ENCODE data around the gene MRGPRX3.

MRGPRX3 gene

DNA sequence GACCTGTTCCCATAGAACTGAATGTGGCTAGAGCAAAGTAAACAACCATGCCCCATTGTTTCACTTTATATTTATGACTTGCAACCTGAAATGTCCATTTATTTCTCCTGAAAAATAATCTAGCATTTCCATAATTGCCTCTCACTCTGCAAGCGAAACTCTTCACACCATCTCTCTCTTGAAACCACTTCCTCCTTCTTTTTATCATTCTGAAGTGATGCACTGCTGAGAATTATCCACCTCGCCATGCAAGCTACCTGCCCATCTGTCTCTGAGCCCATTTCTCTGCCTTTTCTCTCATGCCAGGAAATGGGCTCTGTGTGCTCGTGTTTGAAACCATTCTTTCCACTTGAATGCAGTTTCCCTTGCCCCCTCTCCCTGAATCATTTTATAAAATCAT, 13.5 kb downstream of the MRGPRX3 start:
- no peak overlapping the region for H3K4me2 ChIP-seq (ENCODE audit: low read length)
- no peaks in the 10 kb centered on the region for H3K27me3 ChIP-seq (ENCODE audit: control insufficient read depth, insufficient read depth, low read length)
- no peaks in the 10 kb centered on the region for H3K9me3 ChIP-seq (ENCODE audit: control insufficient read depth, low read length)
- no peak overlapping the region for H3K9ac ChIP-seq
- no peak overlapping the region for H3K4me3 ChIP-seq (ENCODE audit: low read depth, low read length)
- H3K4me1 ChIP-seq, result no peaks in the 10 kb centered on the region
- no peaks in the 10 kb centered on the region for H3K79me2 ChIP-seq
- no peak for TF ChIP-seq CTCF (IDR thresholded peaks at IDR 0.05)
- H2AFZ ChIP-seq, result no peak overlapping the region
- H3K36me3 ChIP-seq (ENCODE audit: control insufficient read depth, insufficient read depth, low read length), result no peaks in the 10 kb centered on the region
- no peak overlapping the region for H3K27ac ChIP-seq

GRCh38 chr11:18151581-18151980, 19.2 kb downstream of the MRGPRX3 start:
- H3K9me3 ChIP-seq (ENCODE audit: control insufficient read depth, low read length), result no peaks in the 10 kb centered on the region
- no peaks in the 10 kb centered on the region for H3K4me1 ChIP-seq
- no peak overlapping the region for H3K4me2 ChIP-seq (ENCODE audit: low read length)
- H3K27ac ChIP-seq, result no peak overlapping the region
- H3K27me3 ChIP-seq (ENCODE audit: control insufficient read depth, insufficient read depth, low read length), result no peaks in the 10 kb centered on the region
- no peak for TF ChIP-seq CTCF (IDR thresholded peaks at IDR 0.05)
- no peak overlapping the region for H3K9ac ChIP-seq
- no peak overlapping the region for H3K4me3 ChIP-seq (ENCODE audit: low read depth, low read length)
- no peaks in the 10 kb centered on the region for H3K79me2 ChIP-seq
- no peaks in the 10 kb centered on the region for H3K36me3 ChIP-seq (ENCODE audit: control insufficient read depth, insufficient read depth, low read length)
- no peak overlapping the region for H2AFZ ChIP-seq

GRCh38 chr11:18168372-18168771, 36.0 kb downstream of the MRGPRX3 start:
- Histone ChIP-seq H3K27me3 (ENCODE audit: control insufficient read depth, insufficient read depth, low read length) (no peaks in the 10 kb centered on the region), H3K4me1 (no peaks in the 10 kb centered on the region), H3K4me3 (ENCODE audit: low read depth, low read length) (no peak overlapping the region), H3K36me3 (ENCODE audit: control insufficient read depth, insufficient read depth, low read length) (no peaks in the 10 kb centered on the region), H3K4me2 (ENCODE audit: low read length) (no peak overlapping the region), H2AFZ (no peak overlapping the region), H3K79me2 (no peaks in the 10 kb centered on the region), H3K27ac (no peak overlapping the region), H3K9me3 (ENCODE audit: control insufficient read depth, low read length) (no peaks in the 10 kb centered on the region), H3K9ac (no peak overlapping the region)
- no peak for TF ChIP-seq CTCF (IDR thresholded peaks at IDR 0.05)

- TF ChIP-seq CTCF (IDR thresholded peaks at IDR 0.05), result no peak
- Histone ChIP-seq H2AFZ (no peak overlapping the region), H3K9me3 (ENCODE audit: control insufficient read depth, low read length) (no peaks in the 10 kb centered on the region), H3K4me1 (no peaks in the 10 kb centered on the region), H3K4me3 (ENCODE audit: low read depth, low read length) (no peak overlapping the region), H3K79me2 (no peaks in the 10 kb centered on the region), H3K9ac (no peak overlapping the region), H3K27ac (no peak overlapping the region), H3K36me3 (ENCODE audit: control insufficient read depth, insufficient read depth, low read length) (no peaks in the 10 kb centered on the region), H3K4me2 (ENCODE audit: low read length) (no peak overlapping the region), H3K27me3 (ENCODE audit: control insufficient read depth, insufficient read depth, low read length) (no peaks in the 10 kb centered on the region)
Measured at GRCh38 chr11:18171377-18172000, 39.1 kb downstream of the MRGPRX3 start.

- Histone ChIP-seq H3K36me3 (ENCODE audit: control insufficient read depth, insufficient read depth, low read length) (no peaks in the 10 kb centered on the region), H3K27ac (no peak within 1 kb of the TSS), H3K4me1 (no peaks in the 10 kb centered on the region), H2AFZ (no peak within 1 kb of the TSS), H3K4me2 (ENCODE audit: low read length) (no peak within 1 kb of the TSS), H3K9me3 (ENCODE audit: control insufficient read depth, low read length) (no peaks in the 10 kb centered on the region), H3K4me3 (ENCODE audit: low read depth, low read length) (no peak within 1 kb of the TSS), H3K27me3 (ENCODE audit: control insufficient read depth, insufficient read depth, low read length) (no peaks in the 10 kb centered on the region), H3K9ac (no peak within 1 kb of the TSS), H3K79me2 (no peaks in the 10 kb centered on the region)
- no peak for TF ChIP-seq CTCF (IDR thresholded peaks at IDR 0.05)
Measured at GRCh38 chr11:18172666-18173065, 40.3 kb downstream of the MRGPRX3 start, which contains the start of gene MRGPRX4. TSS of gene MRGPRX4 (plus strand) at chr11:18172837. CDS start at chr11:18173257, 420 bp downstream.
